Fibroblast of villous mesenchyme (primary cell): ENCODE results near the gene CYP27C1. TPM values are rescaled to one million over a fixed set of nuclear protein-coding genes. Genes with fewer than 3 reads are reported as not detected.
A peak's percentile ranks its signal among the peaks of the same experiment; 100 is the strongest.
"Not testable (repeated sequence)": the region's sequence is repeated elsewhere in the genome, so short reads cannot be mapped to it uniquely, and the experiment has no call there.

Source experiments
- DNase-seq: peaks from one replicate; pipeline ENCODE4 v3.0.0-alpha.2; 2010; ENCODE audit warnings: low read depth
- H3K4me3 ChIP-seq: 2 replicates; pipeline ENCODE4 v1.5.1; 2011; ENCODE audit warnings: low read depth, mild to moderate bottlenecking, low read length
- total RNA-seq: library from RNA; depleted of rRNA; stranded (reverse); fragments of >200 nt; gene quantifications from 2 replicates; pipeline ENCODE4 v1.2.3, GENCODE V29; 2012
- TF ChIP-seq, protein P1 (sequence below): IDR thresholded peaks from 2 replicates; pipeline ENCODE4 v1.5.1; 2012; ENCODE audit warnings: low read depth, mild to moderate bottlenecking, low read length; ENCODE audit not compliant: insufficient read depth

CYP27C1 gene
- total RNA-seq, 1 donor = under 0.01 TPM

DNA sequence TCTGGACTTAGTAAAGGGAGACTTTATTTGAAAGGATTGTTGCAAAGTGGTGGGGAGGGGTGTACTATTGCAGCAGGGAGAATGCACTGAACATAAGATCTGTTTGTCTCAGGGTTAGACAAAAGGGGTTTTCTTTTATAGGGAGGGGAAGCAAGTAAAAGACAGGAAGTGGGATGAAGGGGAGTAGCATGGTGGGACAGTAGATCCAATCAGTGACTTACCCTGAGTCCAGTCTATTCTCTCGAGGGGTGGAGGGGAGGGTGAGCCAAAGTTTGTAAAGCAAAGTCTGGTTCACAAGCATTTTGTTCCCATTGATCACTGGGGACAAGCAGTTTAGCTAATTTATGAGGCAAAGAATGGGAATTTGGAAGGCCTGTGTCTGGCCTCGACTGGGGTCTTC lies 35.0 kb upstream of the CYP27C1 start:
- TF ChIP-seq, protein P1, sequence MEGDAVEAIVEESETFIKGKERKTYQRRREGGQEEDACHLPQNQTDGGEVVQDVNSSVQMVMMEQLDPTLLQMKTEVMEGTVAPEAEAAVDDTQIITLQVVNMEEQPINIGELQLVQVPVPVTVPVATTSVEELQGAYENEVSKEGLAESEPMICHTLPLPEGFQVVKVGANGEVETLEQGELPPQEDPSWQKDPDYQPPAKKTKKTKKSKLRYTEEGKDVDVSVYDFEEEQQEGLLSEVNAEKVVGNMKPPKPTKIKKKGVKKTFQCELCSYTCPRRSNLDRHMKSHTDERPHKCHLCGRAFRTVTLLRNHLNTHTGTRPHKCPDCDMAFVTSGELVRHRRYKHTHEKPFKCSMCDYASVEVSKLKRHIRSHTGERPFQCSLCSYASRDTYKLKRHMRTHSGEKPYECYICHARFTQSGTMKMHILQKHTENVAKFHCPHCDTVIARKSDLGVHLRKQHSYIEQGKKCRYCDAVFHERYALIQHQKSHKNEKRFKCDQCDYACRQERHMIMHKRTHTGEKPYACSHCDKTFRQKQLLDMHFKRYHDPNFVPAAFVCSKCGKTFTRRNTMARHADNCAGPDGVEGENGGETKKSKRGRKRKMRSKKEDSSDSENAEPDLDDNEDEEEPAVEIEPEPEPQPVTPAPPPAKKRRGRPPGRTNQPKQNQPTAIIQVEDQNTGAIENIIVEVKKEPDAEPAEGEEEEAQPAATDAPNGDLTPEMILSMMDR = no peak
- DNase-seq = no peak
- no peak overlapping the region for H3K4me3 ChIP-seq

DNA sequence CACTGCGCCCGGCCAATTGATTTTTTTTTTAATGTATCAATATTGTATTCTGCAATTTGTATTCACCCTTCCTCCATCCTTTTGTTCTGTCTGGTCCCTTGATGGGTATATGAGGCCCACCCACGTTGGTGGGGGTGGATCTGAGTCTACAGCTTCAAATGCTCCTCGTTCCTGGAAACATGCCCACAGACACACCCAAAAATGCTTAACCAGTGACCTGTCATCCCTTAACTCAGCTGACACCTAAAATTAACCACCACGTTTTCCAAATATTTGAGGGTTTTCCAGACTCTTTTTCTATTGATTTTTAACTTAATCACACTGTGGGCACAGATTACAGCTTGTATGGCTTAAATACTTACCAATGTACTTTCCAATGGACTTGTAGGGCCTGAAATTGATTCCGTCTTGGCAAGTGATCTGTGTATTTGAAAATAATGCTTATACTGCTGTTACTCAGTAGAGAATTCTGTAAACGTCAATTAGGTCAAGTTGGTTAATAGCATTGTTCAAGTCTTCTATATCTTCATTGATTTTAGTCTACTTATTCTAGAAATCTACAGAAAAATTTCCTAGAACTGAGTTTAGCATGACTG lies 34.4 kb upstream of the CYP27C1 start:
- H3K4me3 ChIP-seq = no peak overlapping the region
- TF ChIP-seq, protein P1 = no peak
- peak; percentile 9 for DNase-seq

- not testable (repeated sequence) for DNase-seq, H3K4me3 ChIP-seq
These were observed 21.1 kb upstream of the CYP27C1 start for GRCh38 chr2:127241184-127241583.

GRCh38 chr2:127239395-127239794 lies 19.3 kb upstream of the CYP27C1 start:
- H3K4me3 ChIP-seq = no peak overlapping the region
- DNase-seq = no peak
- TF ChIP-seq, protein P1 = no peak

GRCh38 chr2:127237768-127238167 lies 17.7 kb upstream of the CYP27C1 start:
- DNase-seq, H3K4me3 ChIP-seq: not testable (repeated sequence)

GRCh38 chr2:127235082-127235702 lies 15.1 kb upstream of the CYP27C1 start:
- DNase-seq = no peak
- TF ChIP-seq, protein P1 = no peak
- no peak overlapping the region for H3K4me3 ChIP-seq

GRCh38 chr2:127233710-127234109 lies 13.6 kb upstream of the CYP27C1 start:
- DNase-seq = no peak
- TF ChIP-seq, protein P1 = no peak
- H3K4me3 ChIP-seq = no peak overlapping the region
